Measurements from ENCODE around the gene TCAIM.

Gene TCAIM

GRCh38 chr3:44348993-44349392, 10.4 kb downstream of the TCAIM start:
- H3K36me3 Mint-ChIP-seq (ENCODE audit: low read depth): peaks cover 27% of the 10 kb centered on the region
- TF ChIP-seq, protein P1, sequence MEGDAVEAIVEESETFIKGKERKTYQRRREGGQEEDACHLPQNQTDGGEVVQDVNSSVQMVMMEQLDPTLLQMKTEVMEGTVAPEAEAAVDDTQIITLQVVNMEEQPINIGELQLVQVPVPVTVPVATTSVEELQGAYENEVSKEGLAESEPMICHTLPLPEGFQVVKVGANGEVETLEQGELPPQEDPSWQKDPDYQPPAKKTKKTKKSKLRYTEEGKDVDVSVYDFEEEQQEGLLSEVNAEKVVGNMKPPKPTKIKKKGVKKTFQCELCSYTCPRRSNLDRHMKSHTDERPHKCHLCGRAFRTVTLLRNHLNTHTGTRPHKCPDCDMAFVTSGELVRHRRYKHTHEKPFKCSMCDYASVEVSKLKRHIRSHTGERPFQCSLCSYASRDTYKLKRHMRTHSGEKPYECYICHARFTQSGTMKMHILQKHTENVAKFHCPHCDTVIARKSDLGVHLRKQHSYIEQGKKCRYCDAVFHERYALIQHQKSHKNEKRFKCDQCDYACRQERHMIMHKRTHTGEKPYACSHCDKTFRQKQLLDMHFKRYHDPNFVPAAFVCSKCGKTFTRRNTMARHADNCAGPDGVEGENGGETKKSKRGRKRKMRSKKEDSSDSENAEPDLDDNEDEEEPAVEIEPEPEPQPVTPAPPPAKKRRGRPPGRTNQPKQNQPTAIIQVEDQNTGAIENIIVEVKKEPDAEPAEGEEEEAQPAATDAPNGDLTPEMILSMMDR (IDR thresholded peaks at IDR 0.05; ENCODE audit: unreplicated experiment in 3 of 3): no peak

DNA sequence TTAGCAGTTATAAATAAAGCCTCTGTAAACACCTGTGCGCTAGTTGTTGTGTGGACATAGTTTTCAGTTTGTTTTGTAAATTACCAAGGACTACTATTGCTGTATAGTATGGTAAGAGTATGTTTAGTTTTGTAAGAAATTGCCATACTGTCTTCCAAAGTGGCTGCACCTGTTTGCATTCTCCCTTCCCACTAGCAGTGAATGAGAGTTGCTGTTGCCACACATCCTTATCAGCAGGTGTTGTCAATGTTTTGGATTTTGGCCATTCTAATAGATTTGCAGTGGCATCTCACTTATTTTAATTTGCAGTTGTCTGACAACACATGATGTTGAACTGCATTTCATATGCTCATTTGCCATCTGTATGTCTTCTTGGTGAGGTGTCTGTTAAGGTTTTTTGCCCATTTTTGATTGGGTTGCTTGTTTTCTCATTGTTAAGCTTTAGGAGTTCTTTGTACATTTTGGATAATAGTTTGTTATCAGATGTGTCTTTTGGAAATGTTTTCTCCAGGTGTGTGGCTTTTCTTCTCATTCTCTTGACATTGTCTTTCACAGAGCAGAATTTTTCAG, 14.9 kb downstream of the TCAIM start:
- peaks cover 6% of the 10 kb centered on the region for H3K9me3 Mint-ChIP-seq
- H3K4me1 Mint-ChIP-seq: peaks cover 23% of the 10 kb centered on the region
- no peak overlapping the region for H3K4me3 Mint-ChIP-seq
- H3K27ac Mint-ChIP-seq: no peak overlapping the region
- no peaks in the 10 kb centered on the region for H3K27me3 Mint-ChIP-seq (ENCODE audit: low read depth)
- TF ChIP-seq, protein P1 (IDR thresholded peaks at IDR 0.05; ENCODE audit: unreplicated experiment in 3 of 3): no peak
- peaks cover 49% of the 10 kb centered on the region for H3K36me3 Mint-ChIP-seq (ENCODE audit: low read depth)

More at GRCh38 chr3:44348993-44349392, 10.4 kb downstream of the TCAIM start:
- no peaks in the 10 kb centered on the region for H3K27me3 Mint-ChIP-seq (ENCODE audit: low read depth)
- peak overlapping the region in 1 of 3 experiments; percentile 35 for H3K4me3 Mint-ChIP-seq
- peaks cover 2% of the 10 kb centered on the region for H3K9me3 Mint-ChIP-seq
- H3K4me1 Mint-ChIP-seq: peaks cover 13% of the 10 kb centered on the region
- H3K27ac Mint-ChIP-seq: peak overlapping the region in 1 of 3 experiments; percentile 90

DNA sequence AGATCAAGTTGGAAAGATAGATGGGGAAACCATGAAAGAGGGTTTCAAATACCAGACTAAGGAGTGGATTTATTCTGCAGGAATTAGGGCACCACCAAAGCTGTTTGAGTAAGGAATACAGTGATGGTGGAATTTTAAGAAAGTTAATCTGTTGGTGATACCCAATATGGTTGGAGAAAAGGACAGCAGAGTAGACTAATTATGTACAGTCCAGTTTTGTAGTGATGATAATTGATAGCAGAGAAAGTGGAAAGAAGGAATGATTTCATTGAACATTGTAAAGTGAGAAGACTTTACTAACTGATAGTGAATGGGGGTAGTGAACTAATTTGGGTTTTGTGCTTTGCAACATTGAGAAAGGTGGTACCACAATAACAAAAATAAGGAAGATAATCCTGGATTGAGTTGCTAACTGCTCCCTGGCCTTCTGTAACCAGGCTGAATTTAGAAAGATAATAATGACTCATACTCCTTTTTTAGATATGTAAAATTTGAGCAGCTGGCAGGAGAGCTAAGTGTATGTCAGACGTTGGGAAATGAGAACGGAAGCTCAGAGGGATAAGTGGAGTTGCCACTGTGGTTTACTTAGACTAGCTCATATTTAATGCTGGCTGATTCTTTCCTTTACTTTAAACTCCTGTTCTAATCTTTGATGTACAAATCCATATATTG, 16.9 kb downstream of the TCAIM start:
- Mint-ChIP-seq H3K9me3 (peaks cover 6% of the 10 kb centered on the region), H3K27ac (peak overlapping the region in 2 of 3 experiments; percentile 0 to 40), H3K4me1 (peaks cover 28% of the 10 kb centered on the region), H3K27me3 (ENCODE audit: low read depth) (no peaks in the 10 kb centered on the region), H3K36me3 (ENCODE audit: low read depth) (peaks cover 39% of the 10 kb centered on the region), H3K4me3 (no peak overlapping the region)
- TF ChIP-seq, protein P1 (IDR thresholded peaks at IDR 0.05; ENCODE audit: unreplicated experiment in 3 of 3): no peak

DNA sequence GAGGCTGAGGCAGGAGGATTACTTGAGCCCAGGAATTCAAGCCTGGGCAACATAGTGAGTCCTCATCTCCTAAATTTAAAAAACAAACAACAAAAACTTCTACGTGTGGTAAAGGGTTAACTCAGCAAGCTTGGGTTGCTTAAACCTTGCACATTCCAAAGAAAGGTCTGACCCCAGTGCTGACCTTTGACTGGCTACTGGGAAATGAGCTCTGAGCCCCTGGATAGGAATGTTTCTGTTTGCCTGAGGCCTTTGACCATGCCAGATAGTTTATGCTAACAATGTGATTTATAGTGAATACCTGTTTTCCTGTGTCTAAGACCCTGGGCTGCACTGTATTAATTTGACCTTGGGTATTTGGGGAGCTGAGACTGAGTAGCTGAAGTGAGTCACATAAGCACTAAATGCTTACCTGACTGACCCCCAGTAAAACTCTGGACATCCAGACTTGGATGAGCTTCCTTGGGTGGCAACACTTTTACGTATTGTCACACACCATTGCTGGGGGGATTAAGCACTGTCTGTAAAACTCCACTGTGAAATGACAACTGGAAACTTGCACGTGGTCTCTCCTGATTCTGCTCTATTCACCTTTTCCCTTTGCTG, 20.7 kb downstream of the TCAIM start:
- no peaks in the 10 kb centered on the region for H3K27me3 Mint-ChIP-seq (ENCODE audit: low read depth)
- peaks cover 20% of the 10 kb centered on the region for H3K4me1 Mint-ChIP-seq
- peaks cover 1% of the 10 kb centered on the region for H3K9me3 Mint-ChIP-seq
- H3K4me3 Mint-ChIP-seq: no peak overlapping the region
- peak overlapping the region in 2 of 3 experiments; percentile 31 to 85 for H3K27ac Mint-ChIP-seq
- peaks cover 23% of the 10 kb centered on the region for H3K36me3 Mint-ChIP-seq (ENCODE audit: low read depth)
- TF ChIP-seq, protein P1 (IDR thresholded peaks at IDR 0.05; ENCODE audit: unreplicated experiment in 3 of 3): no peak

- H3K4me3 Mint-ChIP-seq: no peak overlapping the region
- TF ChIP-seq, protein P1 (IDR thresholded peaks at IDR 0.05; ENCODE audit: unreplicated experiment in 3 of 3): no peak
- peak overlapping the region; percentile 52 to 82 (median 75) for H3K27ac Mint-ChIP-seq
- peaks cover 8% of the 10 kb centered on the region for H3K4me1 Mint-ChIP-seq
- H3K36me3 Mint-ChIP-seq (ENCODE audit: low read depth): peaks cover 20% of the 10 kb centered on the region
- H3K27me3 Mint-ChIP-seq (ENCODE audit: low read depth): no peaks in the 10 kb centered on the region
- no peaks in the 10 kb centered on the region for H3K9me3 Mint-ChIP-seq
Measured at GRCh38 chr3:44363591-44363990, 25.0 kb downstream of the TCAIM start.

Data from nephron (organoid).